GM18517 (cell line): Measurements from ENCODE around the gene RSPRY1.

ENCODE experiments used
- ATAC-seq: cut with Tn5 transposase; IDR thresholded peaks from one replicate; pipeline ENCODE4 v1.9.1; 2021; ENCODE audit warnings: mild to moderate bottlenecking, moderate library complexity; ENCODE audit not compliant: unreplicated experiment

Gene RSPRY1

GRCh38 chr16:57216968-57217367 lies 30.8 kb downstream of the RSPRY1 start:
- no peak for ATAC-seq

DNA sequence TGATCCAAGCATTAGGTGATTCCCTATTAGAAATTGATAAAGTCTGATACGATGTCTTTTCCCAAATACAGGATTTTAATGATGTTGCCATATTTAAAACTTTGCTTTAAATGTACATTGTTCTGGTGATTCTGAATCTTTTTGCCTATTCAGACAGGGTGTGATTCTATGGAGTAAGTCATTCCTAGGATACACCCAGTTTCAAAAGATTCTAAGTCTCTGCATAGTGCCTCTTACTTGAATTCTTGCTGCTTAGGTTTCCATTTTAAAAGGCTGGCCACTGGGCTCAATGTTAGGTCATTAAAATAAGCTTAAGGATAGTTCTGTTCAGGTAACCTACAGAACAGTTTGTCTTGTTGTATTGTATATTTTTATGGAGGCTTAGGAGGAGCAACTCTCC lies 36.9 kb downstream of the RSPRY1 start:
- ATAC-seq = no peak

DNA sequence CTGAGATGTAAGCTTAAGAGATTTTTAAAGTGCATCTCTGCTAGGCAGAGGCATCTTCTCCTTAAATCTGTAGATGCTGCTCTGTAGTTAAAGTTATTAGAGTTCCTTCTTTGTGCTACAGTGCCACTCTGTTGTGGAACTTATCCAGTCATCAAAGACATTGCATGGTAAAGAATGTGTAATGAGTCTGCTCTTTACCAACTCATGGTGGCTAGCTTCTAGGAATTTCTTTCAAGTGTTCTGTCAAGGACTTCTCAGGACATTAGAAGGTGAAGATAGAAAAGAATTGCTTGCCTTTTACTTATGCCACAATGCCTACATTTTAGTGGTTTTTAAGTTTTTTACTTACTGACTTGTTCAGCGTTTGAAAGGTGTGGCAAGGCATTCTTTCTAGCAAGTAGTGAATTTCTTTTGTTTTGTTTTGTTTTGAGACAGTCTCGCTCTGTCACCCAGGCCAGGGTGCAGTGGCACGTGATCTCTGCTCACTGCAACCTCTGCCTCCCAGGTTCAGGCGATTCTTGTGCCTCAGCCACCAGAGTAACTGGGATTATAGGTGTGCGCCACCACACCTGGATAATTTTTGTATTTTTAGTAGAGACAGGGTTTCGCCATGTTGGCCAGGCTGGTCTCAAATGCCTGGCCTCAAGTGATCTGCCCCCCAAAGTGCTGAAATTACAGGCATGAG lies 38.7 kb downstream of the RSPRY1 start:
- ATAC-seq = no peak

GRCh38 chr16:57225978-57226377 lies 39.8 kb downstream of the RSPRY1 start:
- ATAC-seq = no peak

DNA sequence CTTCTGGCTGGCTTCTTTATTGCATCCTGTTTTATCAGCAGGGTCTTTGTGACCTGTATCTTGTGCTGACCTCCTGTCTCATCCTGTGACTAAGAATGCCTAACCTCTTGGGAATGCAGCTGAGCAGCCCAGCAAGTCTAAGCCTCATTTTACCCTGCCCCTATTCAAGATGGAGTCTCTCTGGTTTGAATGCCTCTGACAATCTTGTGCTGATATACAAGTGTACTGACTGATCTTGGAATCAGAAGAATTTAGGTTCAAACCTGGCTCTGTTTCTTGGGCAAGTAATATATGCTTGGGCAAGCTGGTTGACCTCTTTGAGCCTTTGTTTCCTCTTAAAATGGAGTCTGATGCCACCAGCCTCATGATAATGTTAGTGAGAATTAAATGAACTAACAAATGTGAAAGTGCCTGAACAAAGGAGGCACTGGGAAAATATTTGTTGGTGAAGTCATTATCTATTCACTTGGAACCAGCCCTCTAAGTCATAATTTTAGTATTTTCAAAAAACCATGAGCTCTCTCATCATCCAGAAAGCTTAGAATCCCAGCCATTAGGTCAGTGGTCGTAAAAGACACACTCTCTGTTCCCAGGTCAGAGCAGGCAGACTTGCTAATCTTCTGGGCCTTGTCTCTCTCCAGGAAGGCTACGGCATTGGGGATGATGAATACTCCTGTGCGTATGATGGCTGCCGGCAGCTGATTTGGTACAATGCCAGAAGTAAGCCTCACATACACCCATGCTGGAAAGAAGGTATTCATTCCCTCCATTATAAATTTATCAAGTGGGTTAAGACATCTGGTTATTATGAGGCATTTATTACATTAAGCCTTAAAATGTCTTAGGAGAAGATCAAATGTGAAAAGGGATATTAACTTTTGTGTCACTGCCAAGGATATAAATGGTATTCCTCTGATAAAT lies 40.8 kb downstream of the RSPRY1 start:
- ATAC-seq = no peak

DNA sequence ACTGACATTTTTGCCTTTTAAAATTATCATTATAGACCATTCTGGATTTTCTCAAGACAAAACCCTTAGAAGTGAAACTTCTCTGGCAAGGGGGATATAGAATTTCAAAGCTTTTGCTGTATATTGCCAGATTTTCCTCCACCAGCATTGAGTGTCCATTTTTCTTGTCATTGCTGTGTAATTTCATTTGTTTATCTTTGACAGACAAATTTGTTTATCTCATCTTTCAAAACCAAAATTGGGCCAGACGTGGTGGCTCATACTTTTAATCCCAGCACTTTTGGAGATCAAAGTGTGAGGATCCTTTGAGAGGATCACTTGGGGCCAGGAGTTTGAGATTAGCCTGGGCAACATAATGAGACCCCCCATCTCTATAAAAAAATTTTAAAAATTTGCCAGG lies 43.0 kb downstream of the RSPRY1 start:
- no peak for ATAC-seq

DNA sequence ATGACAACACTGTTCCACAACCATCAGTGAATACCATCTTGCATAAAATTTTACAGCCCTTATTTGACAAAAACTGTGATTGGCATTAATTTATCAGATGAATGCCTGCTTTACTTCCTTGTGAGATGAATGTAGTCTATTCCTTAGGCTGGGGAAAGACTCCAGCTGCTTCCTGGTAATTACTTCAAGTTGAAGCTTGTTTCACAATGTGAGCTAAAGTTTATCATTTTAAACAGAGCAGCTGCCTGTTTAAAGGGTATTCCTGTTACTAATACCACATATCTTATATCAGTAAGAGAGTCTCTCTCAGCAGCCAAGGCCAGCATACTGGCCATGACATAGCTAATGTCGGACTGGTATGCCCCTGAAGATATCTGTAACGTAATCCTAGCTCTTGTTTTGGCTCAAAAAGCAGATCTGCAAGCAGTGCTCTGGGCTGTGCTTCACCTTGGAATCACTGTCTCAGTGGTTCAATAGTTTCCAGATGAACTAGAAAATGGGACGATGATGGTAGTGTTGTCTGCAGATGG lies 45.8 kb downstream of the RSPRY1 start:
- ATAC-seq = no peak

DNA sequence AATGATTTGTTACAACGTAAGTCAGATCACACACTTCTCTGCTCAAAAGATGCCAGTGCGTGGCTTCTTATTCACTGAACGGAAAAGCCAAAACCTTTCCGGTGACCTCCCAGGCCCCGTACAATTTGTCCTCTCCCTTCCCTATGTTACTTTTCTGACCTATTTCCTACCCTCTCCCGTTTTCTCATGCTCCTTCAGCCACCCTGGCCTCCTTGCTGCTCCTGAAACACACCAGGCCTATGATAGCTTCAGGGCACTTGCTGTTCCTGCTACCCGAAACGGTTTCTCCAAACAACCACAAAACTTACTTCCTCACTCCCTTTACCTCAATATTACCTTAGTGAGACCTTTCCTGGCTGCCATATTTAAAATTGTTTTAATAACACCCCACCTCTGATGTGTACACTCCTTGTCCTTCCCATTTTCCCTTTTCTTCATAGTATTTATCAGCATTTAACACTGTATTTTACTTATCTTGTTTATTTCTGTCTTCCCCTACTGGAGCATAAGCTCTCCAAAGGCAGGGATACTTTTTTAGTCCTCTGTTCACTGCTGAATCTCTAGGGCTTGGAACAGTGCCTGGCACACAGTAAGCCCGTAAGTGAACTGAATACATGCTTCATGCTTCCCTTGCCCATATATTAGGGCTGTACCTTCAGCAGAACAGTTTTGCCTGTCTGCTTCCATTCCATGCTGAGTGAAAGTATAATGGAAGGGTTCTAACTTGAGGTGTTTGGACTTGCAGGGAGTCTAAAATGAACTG lies 48.0 kb downstream of the RSPRY1 start:
- no peak for ATAC-seq

GRCh38 chr16:57234707-57235092 lies 48.6 kb downstream of the RSPRY1 start:
- ATAC-seq = no peak

DNA sequence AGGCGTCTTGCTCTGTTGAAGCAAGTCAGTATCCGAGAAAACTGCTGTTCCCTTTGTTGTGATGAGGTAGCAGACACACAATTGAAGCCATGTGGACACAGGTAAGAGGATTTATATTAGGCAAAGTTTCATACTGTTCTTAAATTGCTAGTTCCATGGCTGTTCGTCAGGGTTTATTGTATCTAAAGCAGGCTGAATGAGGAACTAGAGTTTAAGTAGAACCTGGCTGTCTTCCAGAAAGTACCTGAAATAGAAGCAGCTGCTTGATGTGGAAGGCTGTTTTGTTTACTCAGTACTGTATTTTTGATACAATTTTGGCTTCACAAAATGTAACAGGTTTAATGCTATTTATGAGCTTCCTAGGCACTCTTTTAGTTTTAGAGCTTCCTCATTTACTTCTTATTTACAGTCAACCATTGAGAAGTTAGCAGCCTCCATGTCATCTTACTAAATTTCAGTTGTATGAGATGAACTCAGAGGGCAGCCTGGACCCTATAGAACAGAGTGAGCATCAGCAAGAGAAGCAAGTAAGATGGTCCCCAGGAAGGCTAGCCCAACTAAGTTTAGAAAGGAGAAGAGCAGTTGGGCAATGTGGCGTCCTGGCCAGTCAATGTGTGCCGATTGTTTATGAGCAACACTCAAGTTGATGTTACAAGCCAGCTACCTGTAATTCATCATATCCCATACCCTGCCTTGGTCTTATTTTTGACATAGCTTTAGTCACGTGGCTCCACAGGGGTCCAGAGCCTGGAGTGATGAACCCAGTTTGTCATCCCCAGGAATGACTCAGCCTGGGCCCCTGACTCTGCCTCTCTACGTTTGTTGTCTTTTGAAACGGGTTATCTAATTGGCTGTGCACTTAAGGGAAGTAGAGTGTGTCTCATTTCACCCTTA lies 49.2 kb downstream of the RSPRY1 start:
- no peak for ATAC-seq

- no peak for ATAC-seq
These were observed 49.9 kb downstream of the RSPRY1 start for GRCh38 chr16:57236022-57236350.

- no peak for ATAC-seq
These were observed 52.6 kb downstream of the RSPRY1 start for GRCh38 chr16:57238682-57239081.

GRCh38 chr16:57239107-57239506 lies 53.0 kb downstream of the RSPRY1 start:
- ATAC-seq = no peak

DNA sequence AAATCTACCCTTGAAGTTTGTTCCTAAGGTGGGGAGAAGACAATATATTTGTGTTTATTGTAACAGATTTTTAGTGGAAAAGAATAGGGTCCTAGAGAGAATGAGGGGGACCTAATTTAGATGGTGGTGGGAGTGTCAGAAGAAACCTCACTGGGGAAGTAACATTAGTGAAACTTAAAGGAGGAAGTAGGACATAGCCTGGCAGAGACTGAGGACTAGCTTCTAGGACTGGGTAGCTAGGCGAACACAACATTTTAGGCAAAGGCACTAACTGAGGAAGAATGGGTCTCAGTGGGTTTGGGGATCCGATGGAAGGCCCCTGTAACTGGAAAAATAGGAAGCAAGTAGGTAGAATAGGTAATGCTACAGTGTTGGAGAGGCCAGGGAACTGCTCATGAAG lies 54.7 kb downstream of the RSPRY1 start:
- no peak for ATAC-seq

DNA sequence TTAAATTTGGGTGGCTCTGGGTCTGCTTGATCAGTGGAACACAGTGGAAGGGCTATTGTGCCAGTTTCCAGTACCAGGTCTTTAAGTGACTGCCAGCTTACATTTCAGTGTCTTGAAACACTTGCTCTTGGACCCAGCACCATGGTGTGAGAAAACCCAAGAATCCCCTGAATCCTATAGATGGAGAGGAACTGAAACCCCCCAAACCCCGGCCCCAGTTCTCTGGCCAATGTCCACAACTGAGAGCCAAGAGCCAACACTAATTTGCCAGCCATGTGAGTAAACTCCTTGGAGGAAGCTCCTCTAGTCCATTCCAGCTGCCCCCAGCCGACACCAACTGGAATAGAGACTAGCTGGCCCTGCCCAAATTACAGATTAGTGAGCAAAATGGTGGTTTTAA lies 56.5 kb downstream of the RSPRY1 start:
- no peak for ATAC-seq

DNA sequence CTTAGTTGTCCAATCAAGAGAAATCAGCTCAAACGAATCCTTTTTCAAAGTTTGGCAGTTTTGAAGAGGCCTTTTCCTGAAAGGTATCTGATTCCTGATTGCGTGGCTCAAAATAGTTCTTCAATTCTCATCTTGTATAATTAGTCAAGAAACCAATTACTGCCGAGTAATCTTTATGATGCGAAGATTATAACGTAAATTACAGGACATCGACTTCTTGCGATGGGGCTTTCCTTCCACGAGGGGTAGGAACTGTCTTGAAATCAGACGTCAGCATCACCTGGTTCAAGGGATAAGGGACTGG lies 58.3 kb downstream of the RSPRY1 start:
- ATAC-seq = peak; percentile 29

- peak; percentile 94 for ATAC-seq
These were observed 58.8 kb downstream of the RSPRY1 start, which contains the start of gene ARL2BP for GRCh38 chr16:57244767-57245471. TSS of gene ARL2BP (plus strand) at chr16:57245259. CDS start at chr16:57245368, 109 bp downstream.

- no peak for ATAC-seq
These were observed 59.5 kb downstream of the RSPRY1 start for GRCh38 chr16:57245472-57246113.

GRCh38 chr16:57251352-57251751 lies 65.2 kb downstream of the RSPRY1 start:
- no peak for ATAC-seq
